ENCODE results near the gene DLAT.
"Not testable (repeated sequence)": the region's sequence is repeated elsewhere in the genome, so short reads cannot be mapped to it uniquely, and the experiment has no call there.

DNA sequence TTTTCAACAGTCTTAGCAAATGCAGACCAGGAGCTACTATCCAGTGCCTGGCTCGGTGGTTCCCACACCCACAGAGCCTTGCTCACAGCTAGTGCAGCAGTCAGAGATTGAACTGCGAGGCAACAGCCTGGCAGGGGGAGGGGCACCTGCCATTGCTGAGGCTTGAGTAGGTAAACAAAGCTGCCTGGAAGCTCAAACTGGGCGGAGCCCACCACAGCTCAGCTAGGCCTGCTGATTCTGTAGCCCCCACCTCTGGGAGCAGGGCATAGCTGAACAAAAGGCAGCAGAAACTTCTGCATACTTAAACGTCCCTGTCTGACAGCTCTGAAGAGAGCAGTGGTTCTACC, 19.1 kb upstream of the DLAT start:
- TF ChIP-seq, protein P1, sequence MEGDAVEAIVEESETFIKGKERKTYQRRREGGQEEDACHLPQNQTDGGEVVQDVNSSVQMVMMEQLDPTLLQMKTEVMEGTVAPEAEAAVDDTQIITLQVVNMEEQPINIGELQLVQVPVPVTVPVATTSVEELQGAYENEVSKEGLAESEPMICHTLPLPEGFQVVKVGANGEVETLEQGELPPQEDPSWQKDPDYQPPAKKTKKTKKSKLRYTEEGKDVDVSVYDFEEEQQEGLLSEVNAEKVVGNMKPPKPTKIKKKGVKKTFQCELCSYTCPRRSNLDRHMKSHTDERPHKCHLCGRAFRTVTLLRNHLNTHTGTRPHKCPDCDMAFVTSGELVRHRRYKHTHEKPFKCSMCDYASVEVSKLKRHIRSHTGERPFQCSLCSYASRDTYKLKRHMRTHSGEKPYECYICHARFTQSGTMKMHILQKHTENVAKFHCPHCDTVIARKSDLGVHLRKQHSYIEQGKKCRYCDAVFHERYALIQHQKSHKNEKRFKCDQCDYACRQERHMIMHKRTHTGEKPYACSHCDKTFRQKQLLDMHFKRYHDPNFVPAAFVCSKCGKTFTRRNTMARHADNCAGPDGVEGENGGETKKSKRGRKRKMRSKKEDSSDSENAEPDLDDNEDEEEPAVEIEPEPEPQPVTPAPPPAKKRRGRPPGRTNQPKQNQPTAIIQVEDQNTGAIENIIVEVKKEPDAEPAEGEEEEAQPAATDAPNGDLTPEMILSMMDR (conservative IDR thresholded peaks at IDR 0.05) = not testable (repeated sequence)
- TF ChIP-seq ZFX (IDR thresholded peaks at IDR 0.05) = not testable (repeated sequence)
